GM18873 (cell line): Measurements from ENCODE around the gene RGS3.
"Not testable (repeated sequence)": the region's sequence is repeated elsewhere in the genome, so short reads cannot be mapped to it uniquely, and the experiment has no call there.

Experiments
- ATAC-seq: cut with Tn5 transposase; IDR thresholded peaks from one replicate; pipeline ENCODE4 v1.9.1; 2021; ENCODE audit warnings: mild to moderate bottlenecking, moderate library complexity, moderate number of reproducible peaks; ENCODE audit not compliant: unreplicated experiment, low FRiP score

Gene RGS3

GRCh38 chr9:113463418-113464285 is at the start of gene RGS3:
RGS3 (plus strand) TSS chr9:113463727; CDS start chr9:113463803, 76 bp downstream.
- no peak for ATAC-seq

- ATAC-seq = peak; percentile 70
Measured at GRCh38 chr9:113416149-113416721, 47.3 kb upstream of the RGS3 start.

- no peak for ATAC-seq
Measured at GRCh38 chr9:113417370-113417769, 46.2 kb upstream of the RGS3 start.

- ATAC-seq = no peak
Measured at GRCh38 chr9:113421726-113422125, 41.8 kb upstream of the RGS3 start.

- ATAC-seq = no peak
Measured at GRCh38 chr9:113425072-113425471, 38.5 kb upstream of the RGS3 start.

GRCh38 chr9:113426701-113427100 is 36.8 kb upstream of the RGS3 start:
- ATAC-seq = no peak

GRCh38 chr9:113427629-113428028 is 35.9 kb upstream of the RGS3 start:
- no peak for ATAC-seq

- no peak for ATAC-seq
Measured at GRCh38 chr9:113428062-113428615, 35.4 kb upstream of the RGS3 start.

- ATAC-seq = no peak
Measured at GRCh38 chr9:113431191-113431590, 32.3 kb upstream of the RGS3 start.

- ATAC-seq = no peak
Measured at GRCh38 chr9:113436728-113437515, 26.6 kb upstream of the RGS3 start.

- ATAC-seq = not testable (repeated sequence)
Measured at GRCh38 chr9:113437716-113438115, 25.8 kb upstream of the RGS3 start.

GRCh38 chr9:113444736-113445135 is 18.8 kb upstream of the RGS3 start:
- no peak for ATAC-seq

- ATAC-seq = no peak
Measured at GRCh38 chr9:113446323-113446740, 17.2 kb upstream of the RGS3 start.

GRCh38 chr9:113449376-113449775 is 14.2 kb upstream of the RGS3 start:
- ATAC-seq = no peak

- no peak for ATAC-seq
Measured at GRCh38 chr9:113452113-113452605, 11.4 kb upstream of the RGS3 start.

GRCh38 chr9:113454914-113455761 is 8.4 kb upstream of the RGS3 start:
- no peak for ATAC-seq

- no peak for ATAC-seq
Measured at GRCh38 chr9:113456235-113456634, 7.3 kb upstream of the RGS3 start.

GRCh38 chr9:113461285-113461684 is 2.2 kb upstream of the RGS3 start:
- ATAC-seq = no peak

GRCh38 chr9:113461943-113462342 is 1.6 kb upstream of the RGS3 start:
- ATAC-seq = no peak

GRCh38 chr9:113462781-113463286 is 693 bp upstream of the RGS3 start:
- ATAC-seq = no peak
